GM10847 (cell line): ENCODE results near the gene SPAG6.

Source experiments
- POLR2A ChIP-seq: IDR thresholded peaks from 2 replicates; pipeline ENCODE4 v1.6.1; 2011; ENCODE audit not compliant: insufficient read length; ENCODE audit errors: extremely low read depth

SPAG6 gene

DNA sequence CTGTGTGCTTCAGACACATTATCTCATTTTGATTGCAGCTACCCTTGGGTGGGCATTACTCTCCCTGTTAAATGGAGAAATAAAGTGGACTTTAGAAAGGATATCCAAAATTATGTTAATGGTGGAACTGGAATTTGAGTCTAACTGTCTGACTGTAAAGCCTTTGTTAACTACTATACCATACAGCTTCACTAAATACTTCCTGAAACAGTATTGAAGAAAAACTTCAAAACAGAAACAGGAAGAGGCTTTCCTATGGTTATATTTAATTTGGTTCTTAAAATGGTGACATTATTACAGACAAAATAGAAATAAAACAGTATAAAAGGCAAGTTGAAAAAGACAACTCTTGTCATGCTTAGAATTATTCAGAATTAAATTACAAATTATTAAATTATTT, 25.0 kb downstream of the SPAG6 start:
- TF ChIP-seq POLR2A = no peak

GRCh38 chr10:22372298-22372697, 27.0 kb downstream of the SPAG6 start:
- TF ChIP-seq POLR2A = no peak

- TF ChIP-seq POLR2A = no peak
These were observed 27.6 kb downstream of the SPAG6 start for GRCh38 chr10:22372917-22373316.

DNA sequence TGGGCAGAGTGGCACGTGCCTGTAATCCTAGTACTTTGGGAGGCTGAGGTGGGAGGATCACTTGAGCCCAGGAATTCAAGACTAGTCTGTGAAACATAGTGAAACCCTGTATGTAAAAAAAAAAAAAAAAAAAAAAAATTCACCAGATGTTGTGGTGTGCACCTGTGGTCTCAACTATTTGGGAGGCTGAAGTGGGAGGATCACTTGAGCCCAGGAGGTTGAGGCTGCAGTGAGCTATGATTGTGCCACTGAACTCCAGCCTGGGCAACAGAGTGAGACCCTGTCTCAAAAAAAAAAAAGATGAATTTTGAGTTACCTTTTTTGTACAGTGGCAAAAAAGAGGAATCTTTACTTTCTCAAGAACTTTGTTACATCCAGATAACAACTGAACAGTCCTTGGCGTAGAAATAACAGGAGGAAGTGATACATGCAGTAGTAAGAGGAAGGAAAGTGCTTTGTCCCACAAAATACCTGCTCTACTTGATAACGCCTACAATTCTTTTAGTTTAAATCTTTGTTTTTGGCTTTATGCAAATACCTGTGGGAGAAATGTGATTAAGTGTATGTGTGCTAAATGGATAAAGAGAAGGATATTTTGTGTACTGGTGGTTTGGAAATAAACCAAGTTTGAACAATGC, 29.3 kb downstream of the SPAG6 start:
- no peak for TF ChIP-seq POLR2A

DNA sequence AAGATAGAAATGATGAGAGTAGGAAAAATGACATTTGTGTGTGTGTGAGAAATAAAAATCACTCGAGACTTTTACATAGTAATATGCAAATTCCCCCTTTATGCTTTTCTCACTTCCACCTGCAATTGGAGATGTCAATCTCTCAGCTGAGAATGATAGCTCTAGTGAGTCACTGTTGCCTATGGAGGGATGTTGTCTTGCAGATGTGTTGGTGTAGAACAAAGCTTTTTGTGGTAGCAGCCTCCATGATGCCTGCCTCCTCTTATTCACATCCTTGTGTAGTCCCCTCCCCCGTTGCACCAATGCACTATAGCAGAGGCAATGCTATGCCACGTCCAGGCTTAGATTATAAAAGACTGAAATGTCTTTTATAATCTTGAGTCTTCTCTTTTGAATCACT, 33.8 kb downstream of the SPAG6 start:
- no peak for TF ChIP-seq POLR2A

- no peak for TF ChIP-seq POLR2A
These were observed 36.0 kb downstream of the SPAG6 start for GRCh38 chr10:22381262-22381661.

DNA sequence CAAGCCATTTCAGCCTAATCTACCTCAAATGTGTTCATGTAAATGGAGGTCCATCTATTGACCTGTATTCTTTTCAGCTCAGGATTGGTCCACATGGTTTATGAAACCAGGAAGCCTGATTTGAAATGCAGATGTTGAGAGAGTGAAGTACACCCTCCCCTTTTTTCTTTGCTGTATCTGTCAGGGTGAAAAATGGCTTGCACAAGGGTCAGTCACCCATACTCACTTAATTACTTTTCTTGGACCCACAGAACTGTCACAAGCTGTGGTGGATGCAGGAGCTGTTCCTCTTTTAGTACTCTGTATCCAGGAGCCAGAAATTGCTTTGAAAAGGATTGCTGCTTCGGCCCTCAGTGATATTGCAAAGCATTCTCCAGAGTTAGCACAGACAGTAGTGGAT, 41.2 kb downstream of the SPAG6 start:
- no peak for TF ChIP-seq POLR2A

DNA sequence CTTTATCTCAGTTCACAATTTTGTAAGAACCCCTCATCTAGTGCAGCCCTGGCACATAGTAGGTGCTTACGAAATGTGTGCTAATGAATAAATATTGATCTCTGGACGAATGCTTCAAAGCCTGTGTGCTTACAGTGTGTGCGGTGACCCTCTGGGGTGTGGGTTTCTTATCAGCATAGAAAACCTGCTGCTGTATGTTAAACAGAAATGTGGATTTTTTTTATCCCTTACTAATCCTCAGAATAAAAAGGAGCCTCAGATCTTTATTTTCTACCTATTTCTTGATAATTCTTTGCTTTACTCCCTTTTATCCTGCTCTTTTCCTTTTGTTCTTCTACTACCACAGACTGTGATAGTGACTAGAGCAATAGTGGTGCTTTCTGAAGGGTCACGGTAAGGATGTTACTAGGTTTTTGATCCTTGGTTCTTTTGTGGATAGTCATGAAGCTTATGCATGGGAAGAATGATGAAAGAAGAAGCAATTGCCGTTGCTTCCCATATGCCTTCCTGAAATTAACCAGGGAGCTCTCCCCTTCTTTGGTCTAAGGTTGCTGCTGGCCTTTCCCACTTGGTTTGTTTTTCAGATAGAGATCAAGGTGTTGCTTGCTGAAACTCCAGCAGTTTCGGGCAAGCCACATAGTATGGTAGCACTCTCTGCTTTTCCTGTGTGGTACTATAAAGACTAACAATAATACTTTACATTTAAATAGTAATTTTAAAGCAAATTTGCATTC, 44.7 kb downstream of the SPAG6 start:
- no peak for TF ChIP-seq POLR2A

DNA sequence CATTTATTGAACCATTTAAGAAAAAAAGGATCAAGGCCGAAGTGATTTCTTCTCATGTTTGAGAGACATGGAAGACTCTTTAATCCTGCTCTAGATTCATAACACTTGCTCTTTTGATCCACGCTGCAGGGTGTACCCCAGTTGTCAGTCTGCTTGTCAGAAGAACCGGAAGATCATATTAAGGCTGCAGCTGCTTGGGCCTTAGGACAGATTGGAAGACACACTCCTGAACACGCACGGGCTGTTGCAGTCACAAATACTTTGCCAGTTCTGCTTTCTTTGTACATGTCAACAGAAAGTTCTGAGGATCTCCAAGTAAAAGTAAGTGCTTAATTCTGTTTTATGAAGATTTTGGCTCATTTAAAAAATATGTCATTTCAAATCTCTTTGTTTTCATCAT, 46.3 kb downstream of the SPAG6 start:
- TF ChIP-seq POLR2A = no peak

DNA sequence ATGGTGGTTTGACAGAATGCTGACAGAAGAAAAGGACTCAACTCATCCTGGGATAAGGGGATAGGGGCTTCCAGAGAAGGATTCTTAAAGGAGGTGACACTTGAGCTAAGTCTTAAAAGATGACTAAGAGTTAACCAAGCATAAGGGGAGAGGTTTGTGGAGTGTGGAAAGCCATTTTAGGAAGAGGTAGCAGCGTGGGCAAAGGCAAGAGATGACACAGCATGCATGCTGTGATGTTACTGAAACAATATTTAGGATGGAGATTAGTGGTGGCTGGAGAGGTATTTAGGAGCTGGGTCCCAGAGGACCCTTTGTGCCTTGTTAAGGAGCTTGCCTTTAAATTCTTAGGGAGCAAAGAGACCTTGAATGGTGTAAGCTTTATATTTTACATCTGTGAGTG, 65.1 kb downstream of the SPAG6 start:
- no peak for TF ChIP-seq POLR2A

- no peak for TF ChIP-seq POLR2A
These were observed 65.5 kb downstream of the SPAG6 start for GRCh38 chr10:22410846-22411245.

DNA sequence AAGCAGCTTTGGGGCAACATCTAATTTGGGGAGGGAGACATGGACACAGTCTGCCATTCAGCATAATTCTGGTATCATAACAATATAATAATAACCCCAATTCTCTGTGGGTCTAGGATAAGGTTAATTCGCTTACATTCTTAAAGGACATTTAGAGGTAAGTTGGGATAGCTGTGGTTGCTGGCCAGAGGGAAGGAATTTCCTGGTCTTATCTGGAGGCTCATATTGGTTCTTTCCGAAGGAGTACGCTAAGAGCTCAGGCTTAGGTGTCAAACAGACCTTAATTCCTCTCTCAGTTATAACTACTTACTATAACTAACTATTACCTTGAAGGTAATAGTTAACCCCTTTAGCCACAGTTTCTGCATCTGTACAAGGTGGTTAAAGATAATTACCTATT, 68.8 kb downstream of the SPAG6 start:
- TF ChIP-seq POLR2A = no peak

DNA sequence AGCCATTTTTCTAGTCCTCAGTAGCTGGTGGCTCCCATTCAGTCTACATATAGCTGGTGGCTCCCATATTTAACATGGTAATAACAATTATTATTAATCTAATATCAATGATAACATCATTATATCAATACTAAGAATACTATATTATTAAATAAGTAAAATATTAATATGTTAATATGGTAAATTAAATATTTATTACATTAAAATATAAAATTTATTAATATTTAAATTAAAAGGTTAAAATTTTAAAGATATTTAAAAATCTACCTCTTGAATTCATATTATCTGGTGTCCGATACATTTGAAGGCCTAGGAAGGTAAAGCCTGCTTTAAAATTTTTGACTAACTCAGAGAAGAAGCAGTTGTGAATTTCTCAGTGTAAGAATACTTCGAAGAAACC, 69.8 kb downstream of the SPAG6 start:
- TF ChIP-seq POLR2A = no peak

GRCh38 chr10:22417736-22418268, 72.5 kb downstream of the SPAG6 start:
- TF ChIP-seq POLR2A = no peak

- no peak for TF ChIP-seq POLR2A
These were observed 75.7 kb downstream of the SPAG6 start for GRCh38 chr10:22420787-22421517.

DNA sequence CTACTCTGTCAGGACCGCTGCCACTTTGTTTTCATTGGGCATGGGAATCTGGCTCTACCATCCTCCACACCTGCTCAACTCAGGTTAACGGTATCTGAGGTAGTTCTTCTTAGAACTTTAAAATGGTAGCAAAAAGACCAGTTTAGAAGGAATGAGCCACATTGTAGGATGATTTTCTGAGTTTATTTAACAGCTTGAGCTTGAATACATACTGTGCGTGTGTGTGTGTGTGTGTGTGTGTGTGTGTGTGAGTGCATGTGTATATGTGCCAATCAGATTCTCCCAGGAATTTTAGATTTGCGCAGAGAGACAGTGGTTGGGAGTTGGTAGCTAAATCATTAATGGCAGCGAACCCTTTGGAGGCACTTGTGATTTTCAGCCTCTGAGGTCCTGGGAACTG, 81.4 kb downstream of the SPAG6 start:
- TF ChIP-seq POLR2A = no peak

DNA sequence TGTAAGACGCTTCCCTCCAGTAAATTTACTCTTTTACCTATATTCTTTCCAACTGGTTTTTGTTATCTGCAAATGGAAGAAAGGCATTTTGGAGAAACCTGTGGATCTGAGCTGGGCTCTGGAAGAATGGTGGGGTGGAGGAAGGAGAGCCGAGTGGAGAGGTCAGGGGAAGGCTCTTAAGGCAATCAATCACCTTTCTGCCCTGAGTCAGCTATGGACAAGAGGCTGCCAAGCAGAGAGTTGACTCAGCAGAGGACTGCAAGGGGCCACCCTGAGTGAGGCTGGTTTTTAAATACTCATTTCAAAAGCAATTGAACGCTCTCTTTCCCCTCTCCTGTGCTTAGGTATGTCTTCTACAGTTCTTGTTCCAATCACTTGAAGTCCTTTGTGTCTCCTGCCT, 81.8 kb downstream of the SPAG6 start:
- no peak for TF ChIP-seq POLR2A
